ENCODE measurements around the gene GDI2. TPM values are rescaled to one million over a fixed set of nuclear protein-coding genes. Genes with fewer than 3 reads are reported as not detected.

The GDI2 gene
- total RNA-seq, 1 donor from 2014 or later, result 229 TPM

GRCh38 chr10:5730766-5731165 lies 82.5 kb downstream of the GDI2 start:
- Mint-ChIP-seq H3K36me3 (ENCODE audit: unreplicated experiment) (peaks cover 42% of the 10 kb centered on the region), H3K27me3 (ENCODE audit: unreplicated experiment) (no peaks in the 10 kb centered on the region), H3K4me3 (ENCODE audit: unreplicated experiment) (no peak overlapping the region), H3K27ac (ENCODE audit: unreplicated experiment) (no peak overlapping the region), H3K4me1 (ENCODE audit: unreplicated experiment) (no peaks in the 10 kb centered on the region), H3K9me3 (ENCODE audit: unreplicated experiment) (no peaks in the 10 kb centered on the region)
- DNase-seq (ENCODE audit: extremely low spot score, unreplicated experiment), result no peak
- no peak for TF ChIP-seq CTCF (IDR thresholded peaks at IDR 0.05)

GRCh38 chr10:5723692-5724091 lies 89.5 kb downstream of the GDI2 start:
- Mint-ChIP-seq H3K4me1 (ENCODE audit: unreplicated experiment) (no peaks in the 10 kb centered on the region), H3K9me3 (ENCODE audit: unreplicated experiment) (no peaks in the 10 kb centered on the region), H3K27me3 (ENCODE audit: unreplicated experiment) (no peaks in the 10 kb centered on the region), H3K36me3 (ENCODE audit: unreplicated experiment) (peaks cover 31% of the 10 kb centered on the region), H3K27ac (ENCODE audit: unreplicated experiment) (no peak overlapping the region), H3K4me3 (ENCODE audit: unreplicated experiment) (no peak overlapping the region)
- DNase-seq (ENCODE audit: extremely low spot score, unreplicated experiment), result no peak
- TF ChIP-seq CTCF (IDR thresholded peaks at IDR 0.05), result no peak

- no peak for DNase-seq (ENCODE audit: extremely low spot score, unreplicated experiment)
- no peak for TF ChIP-seq CTCF (IDR thresholded peaks at IDR 0.05)
- Mint-ChIP-seq H3K27ac (ENCODE audit: unreplicated experiment) (no peak overlapping the region), H3K36me3 (ENCODE audit: unreplicated experiment) (peaks cover 20% of the 10 kb centered on the region), H3K4me1 (ENCODE audit: unreplicated experiment) (no peaks in the 10 kb centered on the region), H3K27me3 (ENCODE audit: unreplicated experiment) (no peaks in the 10 kb centered on the region), H3K4me3 (ENCODE audit: unreplicated experiment) (no peak overlapping the region), H3K9me3 (ENCODE audit: unreplicated experiment) (no peaks in the 10 kb centered on the region)
These were observed 93.1 kb downstream of the GDI2 start for GRCh38 chr10:5720182-5720581.

GRCh38 chr10:5719546-5719945 lies 93.7 kb downstream of the GDI2 start:
- no peak for DNase-seq (ENCODE audit: extremely low spot score, unreplicated experiment)
- Mint-ChIP-seq H3K27ac (ENCODE audit: unreplicated experiment) (no peak overlapping the region), H3K4me1 (ENCODE audit: unreplicated experiment) (no peaks in the 10 kb centered on the region), H3K27me3 (ENCODE audit: unreplicated experiment) (no peaks in the 10 kb centered on the region), H3K9me3 (ENCODE audit: unreplicated experiment) (no peaks in the 10 kb centered on the region), H3K36me3 (ENCODE audit: unreplicated experiment) (peaks cover 16% of the 10 kb centered on the region), H3K4me3 (ENCODE audit: unreplicated experiment) (no peak overlapping the region)
- TF ChIP-seq CTCF (IDR thresholded peaks at IDR 0.05), result no peak

Other genes with a start within 250 kb of the GDI2 start
- 16.0 and 18.4 TPM in 2 replicates for gene ASB13, start 146.8 kb downstream of the GDI2 start, total RNA-seq
- gene TASOR2, start 128.6 kb downstream of the GDI2 start, total RNA-seq, result 59.6 and 67.0 TPM in 2 replicates
- gene ANKRD16, start 76.5 kb upstream of the GDI2 start, total RNA-seq, result 8.8 and 9.5 TPM in 2 replicates
- gene FBH1, start 76.8 kb upstream of the GDI2 start, total RNA-seq, result 77.8 and 86.1 TPM in 2 replicates
- 0.40 and 0.44 TPM in 2 replicates for gene IL15RA, start 164.1 kb upstream of the GDI2 start, total RNA-seq
- gene IL2RA, start 248.9 kb upstream of the GDI2 start, total RNA-seq, result not detected in 2 replicates